Caco-2 (cell line): ENCODE data around the gene EVX2. TPM values are rescaled to one million over a fixed set of nuclear protein-coding genes. Genes with fewer than 3 reads are reported as not detected.
A peak's percentile ranks its signal among the peaks of the same experiment; 100 is the strongest.

Source experiments
- BruUV-seq: library from RNA; stranded (reverse); fragments of 400-500 nt; replicated peaks from 2 replicates; lab custom pipeline; 2021; lab: Mats Ljungman, UMichigan
- CTCF ChIA-PET: fragments of 300-600 bp; sonication (Branson Sonifier 250); formaldehyde crosslinking; loops from one replicate; lab custom pipeline; 2022; ENCODE audit warnings: antibody characterized with exemption; lab: Charles Lee
- POLR2A ChIA-PET: fragments of 300-600 bp; sonication (Branson Sonifier 250); formaldehyde crosslinking; loops from one replicate; lab custom pipeline; 2022; ENCODE audit warnings: antibody characterized with exemption; lab: Charles Lee
- DNase-seq, 2 experiments: peaks; one replicate each; pipeline versions ENCODE4 v3.0.0 to v3.0.0-alpha.2; 2020 to 2022
- H3K27me3 ChIP-seq: replicated peaks from 2 replicates; pipeline ENCODE4 v1.6.0; 2011; ENCODE audit warnings: low read length; ENCODE audit not compliant: control insufficient read depth, insufficient read depth
- H3K36me3 ChIP-seq: 2 replicates; pipeline ENCODE4 v1.5.1; 2011; ENCODE audit warnings: low read length; ENCODE audit not compliant: control insufficient read depth, insufficient read depth
- H3K4me1 ChIP-seq: fragments of 250-450 bp; sonication (Bioruptor Pico); 2 replicates; pipeline ENCODE4 v1.5.1; 2020; ENCODE audit warnings: mild to moderate bottlenecking
- H3K4me3 ChIP-seq: 2 replicates; pipeline ENCODE4 v1.5.1; 2011; ENCODE audit warnings: low read depth, mild to moderate bottlenecking, control low read depth, low read length
- H3K9me3 ChIP-seq: fragments of 250-450 bp; sonication (Bioruptor Pico); 2 replicates; pipeline ENCODE4 v1.5.1; 2020; ENCODE audit warnings: mild to moderate bottlenecking, moderate library complexity
- H3K27ac Mint-ChIP-seq: one replicate; pipeline ENCODE4 v1.8.0; 2022; ENCODE audit warnings: mixed read lengths; ENCODE audit not compliant: unreplicated experiment
- H3K27me3 Mint-ChIP-seq: one replicate; pipeline ENCODE4 v1.8.0; 2022; ENCODE audit warnings: mixed read lengths; ENCODE audit not compliant: insufficient read depth, unreplicated experiment
- H3K36me3 Mint-ChIP-seq: one replicate; pipeline ENCODE4 v1.8.0; 2022; ENCODE audit warnings: mild to moderate bottlenecking, mixed read lengths; ENCODE audit not compliant: insufficient read depth, unreplicated experiment
- H3K4me1 Mint-ChIP-seq: one replicate; pipeline ENCODE4 v1.8.0; 2022; ENCODE audit warnings: low read depth, mixed read lengths; ENCODE audit not compliant: unreplicated experiment
- H3K4me3 Mint-ChIP-seq: one replicate; pipeline ENCODE4 v1.8.0; 2022; ENCODE audit warnings: mild to moderate bottlenecking, moderate library complexity, mixed read lengths; ENCODE audit not compliant: unreplicated experiment
- H3K9me3 Mint-ChIP-seq: one replicate; pipeline ENCODE4 v1.8.0; 2022; ENCODE audit warnings: mixed read lengths; ENCODE audit not compliant: unreplicated experiment
- intact Hi-C: fragments of 100-400 bp; cut with micrococcal nuclease; formaldehyde crosslinking; loops from one replicate; pipeline ENCODE4 v1.10.0; 2022; ENCODE audit not compliant: unreplicated experiment
- total RNA-seq: library from RNA; stranded (reverse); gene quantifications from 2 replicates; pipeline ENCODE4 v1.2.3, GENCODE V29; 2022
- TF ChIP-seq, protein P1 (sequence below), 2 experiments: fragments of 200-600 bp in 1 of 2; IDR thresholded peaks; 1 replicate in 1 of 2; 2 replicates in 1 of 2; pipeline versions ENCODE4 v1.5.1 to v1.8.0; 2011 to 2022; ENCODE audit warnings: antibody characterized with exemption in 1 of 2, control low read depth in 1 of 2, inconsistent platforms in 1 of 2, low read depth in 1 of 2, low read length in 1 of 2, mild to moderate bottlenecking in 1 of 2, moderate library complexity in 1 of 2; ENCODE audit not compliant: insufficient read depth in 1 of 2, severe bottlenecking in 1 of 2, unreplicated experiment in 1 of 2

Gene EVX2
- total RNA-seq, 1 experiment from 2014 or later = not detected

DNA sequence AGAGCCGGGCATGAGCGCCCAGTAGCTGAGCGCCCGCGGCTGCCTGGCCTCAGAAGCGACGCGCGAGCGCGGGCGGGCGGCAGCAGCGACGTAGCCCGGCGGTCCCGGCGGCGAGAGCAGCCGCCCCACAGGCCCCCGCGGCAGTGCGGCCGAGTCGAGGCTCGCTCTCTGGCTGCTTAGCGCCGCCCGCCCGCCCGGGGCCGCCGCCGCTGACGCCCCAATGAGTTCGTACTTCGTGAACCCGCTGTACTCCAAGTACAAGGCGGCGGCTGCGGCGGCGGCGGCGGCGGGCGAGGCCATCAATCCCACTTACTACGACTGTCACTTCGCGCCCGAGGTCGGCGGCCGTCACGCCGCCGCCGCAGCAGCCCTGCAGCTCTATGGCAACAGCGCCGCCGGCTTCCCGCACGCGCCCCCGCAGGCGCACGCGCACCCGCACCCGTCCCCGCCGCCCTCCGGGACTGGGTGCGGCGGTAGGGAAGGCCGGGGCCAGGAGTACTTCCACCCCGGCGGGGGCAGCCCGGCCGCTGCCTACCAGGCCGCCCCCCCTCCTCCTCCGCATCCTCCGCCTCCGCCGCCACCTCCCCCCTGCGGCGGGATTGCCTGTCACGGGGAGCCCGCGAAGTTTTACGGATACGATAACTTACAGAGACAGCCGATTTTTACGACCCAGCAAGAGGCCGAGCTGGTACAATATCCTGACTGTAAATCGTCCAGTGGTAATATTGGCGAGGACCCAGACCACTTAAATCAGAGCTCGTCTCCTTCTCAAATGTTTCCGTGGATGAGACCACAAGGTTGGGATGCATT is 46.6 kb upstream of the EVX2 start:
- DNase-seq = peak in 1 of 2 experiments; percentile 42
- H3K4me1 Mint-ChIP-seq = peaks cover 29% of the 10 kb centered on the region
- no peaks in the 10 kb centered on the region for H3K9me3 ChIP-seq
- BruUV-seq = no TSS peak
- no peak overlapping the region for H3K27ac Mint-ChIP-seq
- peaks cover 25% of the 10 kb centered on the region for H3K4me1 ChIP-seq
- H3K9me3 Mint-ChIP-seq = no peaks in the 10 kb centered on the region
- peak overlapping the region; percentile 66 for H3K4me3 Mint-ChIP-seq
- H3K27me3 Mint-ChIP-seq = peaks cover 66% of the 10 kb centered on the region
- H3K27me3 ChIP-seq = peaks cover 17% of the 10 kb centered on the region
- H3K4me3 ChIP-seq = peak overlapping the region; percentile 32
- ChIA-PET CTCF (interaction anchor here (1.1 kb wide), 1 partner anchor 424 kb away, joined by 4 read pairs; no protein-coding TSS in a partner anchor), POLR2A (interaction anchor here (0.6 kb wide), 1 partner anchor 445 kb away, joined by 4 read pairs; no protein-coding TSS in a partner anchor)
- no peaks in the 10 kb centered on the region for H3K36me3 ChIP-seq
- intact Hi-C loops = no loop called here
- H3K36me3 Mint-ChIP-seq = no peaks in the 10 kb centered on the region
- TF ChIP-seq, protein P1, sequence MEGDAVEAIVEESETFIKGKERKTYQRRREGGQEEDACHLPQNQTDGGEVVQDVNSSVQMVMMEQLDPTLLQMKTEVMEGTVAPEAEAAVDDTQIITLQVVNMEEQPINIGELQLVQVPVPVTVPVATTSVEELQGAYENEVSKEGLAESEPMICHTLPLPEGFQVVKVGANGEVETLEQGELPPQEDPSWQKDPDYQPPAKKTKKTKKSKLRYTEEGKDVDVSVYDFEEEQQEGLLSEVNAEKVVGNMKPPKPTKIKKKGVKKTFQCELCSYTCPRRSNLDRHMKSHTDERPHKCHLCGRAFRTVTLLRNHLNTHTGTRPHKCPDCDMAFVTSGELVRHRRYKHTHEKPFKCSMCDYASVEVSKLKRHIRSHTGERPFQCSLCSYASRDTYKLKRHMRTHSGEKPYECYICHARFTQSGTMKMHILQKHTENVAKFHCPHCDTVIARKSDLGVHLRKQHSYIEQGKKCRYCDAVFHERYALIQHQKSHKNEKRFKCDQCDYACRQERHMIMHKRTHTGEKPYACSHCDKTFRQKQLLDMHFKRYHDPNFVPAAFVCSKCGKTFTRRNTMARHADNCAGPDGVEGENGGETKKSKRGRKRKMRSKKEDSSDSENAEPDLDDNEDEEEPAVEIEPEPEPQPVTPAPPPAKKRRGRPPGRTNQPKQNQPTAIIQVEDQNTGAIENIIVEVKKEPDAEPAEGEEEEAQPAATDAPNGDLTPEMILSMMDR (IDR thresholded peaks at IDR 0.05; ENCODE audit: insufficient read depth in 1 of 2, low read depth in 1 of 2, low read length in 1 of 2, severe bottlenecking in 1 of 2, unreplicated experiment in 1 of 2) = no peak

DNA sequence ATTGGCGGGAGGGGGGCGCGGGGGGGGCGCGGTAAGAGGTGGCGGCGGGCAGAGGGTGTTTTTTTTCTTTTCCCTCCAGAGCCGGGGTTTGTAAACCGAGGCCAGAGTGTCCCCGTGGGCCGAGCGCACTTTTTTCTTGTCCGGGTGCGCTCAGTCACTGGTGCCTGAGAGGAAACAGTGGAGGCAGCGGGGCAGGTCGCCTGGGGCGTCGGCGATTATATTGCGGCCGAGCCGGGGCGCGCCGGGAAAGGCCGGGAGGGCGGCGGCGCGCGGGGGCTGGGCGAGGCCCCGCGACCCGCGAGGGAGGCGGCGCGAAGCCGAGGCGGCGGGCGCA is 46.0 kb upstream of the EVX2 start:
- Mint-ChIP-seq H3K36me3 (no peaks in the 10 kb centered on the region), H3K27me3 (peaks cover 64% of the 10 kb centered on the region), H3K27ac (no peak overlapping the region), H3K4me1 (peaks cover 29% of the 10 kb centered on the region), H3K9me3 (no peaks in the 10 kb centered on the region), H3K4me3 (peak overlapping the region; percentile 66)
- no peaks in the 10 kb centered on the region for H3K36me3 ChIP-seq
- peak overlapping the region; percentile 32 for H3K4me3 ChIP-seq
- POLR2A ChIA-PET = no interaction called here
- TF ChIP-seq, protein P1 (IDR thresholded peaks at IDR 0.05; ENCODE audit: insufficient read depth in 1 of 2, low read depth in 1 of 2, low read length in 1 of 2, severe bottlenecking in 1 of 2, unreplicated experiment in 1 of 2) = no peak
- no TSS peak for BruUV-seq
- intact Hi-C loops = loop anchor here (10.0 kb wide), 2 partner anchors 255 to 685 kb away; no protein-coding TSS in a partner anchor
- CTCF ChIA-PET = no interaction called here
- peaks cover 25% of the 10 kb centered on the region for H3K4me1 ChIP-seq
- DNase-seq = no peak
- H3K27me3 ChIP-seq = peaks cover 17% of the 10 kb centered on the region
- H3K9me3 ChIP-seq = no peaks in the 10 kb centered on the region

- peaks cover 29% of the 10 kb centered on the region for H3K4me1 Mint-ChIP-seq
- Histone ChIP-seq H3K27me3 (peaks cover 16% of the 10 kb centered on the region), H3K4me3 (peak within 1 kb of the TSS; percentile 32), H3K4me1 (peaks cover 25% of the 10 kb centered on the region), H3K9me3 (no peaks in the 10 kb centered on the region), H3K36me3 (no peaks in the 10 kb centered on the region)
- H3K4me3 Mint-ChIP-seq = peak within 1 kb of the TSS; percentile 66
- TF ChIP-seq, protein P1 (IDR thresholded peaks at IDR 0.05; ENCODE audit: insufficient read depth in 1 of 2, low read depth in 1 of 2, low read length in 1 of 2, severe bottlenecking in 1 of 2, unreplicated experiment in 1 of 2) = no peak
- H3K27me3 Mint-ChIP-seq = peaks cover 65% of the 10 kb centered on the region
- H3K9me3 Mint-ChIP-seq = no peaks in the 10 kb centered on the region
- no peak within 1 kb of the TSS for H3K27ac Mint-ChIP-seq
- H3K36me3 Mint-ChIP-seq = no peaks in the 10 kb centered on the region
- DNase-seq = peak; percentile 52 to 53
- CTCF ChIA-PET = interaction anchor here (4.0 kb wide), 1 partner anchor 327 kb away, joined by 64 read pairs; no protein-coding TSS in a partner anchor
- BruUV-seq = no TSS peak
- intact Hi-C loops = loop anchor here (10.0 kb wide), 2 partner anchors 256 to 686 kb away; no protein-coding TSS in a partner anchor
- POLR2A ChIA-PET = no interaction called here
These were observed 45.4 kb upstream of the EVX2 start, which contains the start of gene HOXD8 for GRCh38 chr2:176128982-176129796. Gene HOXD8, plus strand, starts transcription at chr2:176129705. Its CDS starts 662 bp downstream, at chr2:176130367.
